ENCODE measurements around the gene ZNF410. TPM values are rescaled to one million over a fixed set of nuclear protein-coding genes. Genes with fewer than 3 reads are reported as not detected.

Gene ZNF410
- total RNA-seq, 1 donor, result 73.6 TPM

GRCh38 chr14:73851000-73851399 lies 35.7 kb upstream of the ZNF410 start:
- TF ChIP-seq, protein P1, sequence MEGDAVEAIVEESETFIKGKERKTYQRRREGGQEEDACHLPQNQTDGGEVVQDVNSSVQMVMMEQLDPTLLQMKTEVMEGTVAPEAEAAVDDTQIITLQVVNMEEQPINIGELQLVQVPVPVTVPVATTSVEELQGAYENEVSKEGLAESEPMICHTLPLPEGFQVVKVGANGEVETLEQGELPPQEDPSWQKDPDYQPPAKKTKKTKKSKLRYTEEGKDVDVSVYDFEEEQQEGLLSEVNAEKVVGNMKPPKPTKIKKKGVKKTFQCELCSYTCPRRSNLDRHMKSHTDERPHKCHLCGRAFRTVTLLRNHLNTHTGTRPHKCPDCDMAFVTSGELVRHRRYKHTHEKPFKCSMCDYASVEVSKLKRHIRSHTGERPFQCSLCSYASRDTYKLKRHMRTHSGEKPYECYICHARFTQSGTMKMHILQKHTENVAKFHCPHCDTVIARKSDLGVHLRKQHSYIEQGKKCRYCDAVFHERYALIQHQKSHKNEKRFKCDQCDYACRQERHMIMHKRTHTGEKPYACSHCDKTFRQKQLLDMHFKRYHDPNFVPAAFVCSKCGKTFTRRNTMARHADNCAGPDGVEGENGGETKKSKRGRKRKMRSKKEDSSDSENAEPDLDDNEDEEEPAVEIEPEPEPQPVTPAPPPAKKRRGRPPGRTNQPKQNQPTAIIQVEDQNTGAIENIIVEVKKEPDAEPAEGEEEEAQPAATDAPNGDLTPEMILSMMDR (IDR thresholded peaks at IDR 0.05; ENCODE audit: insufficient read depth, low read length), result no peak
- DNase-seq (ENCODE audit: low read depth), result peak; percentile 25
- peak overlapping the region; percentile 68 for H3K4me3 ChIP-seq (ENCODE audit: low read depth, low read length)

GRCh38 chr14:73851567-73852382 lies 34.9 kb upstream of the ZNF410 start, which contains the start of gene PTGR2:
TSS of gene PTGR2 (plus strand) at chr14:73851831. CDS start at chr14:73858863, 7,032 bp downstream.
- TF ChIP-seq, protein P1 (IDR thresholded peaks at IDR 0.05; ENCODE audit: insufficient read depth, low read length), result peak; percentile 27
- H3K4me3 ChIP-seq (ENCODE audit: low read depth, low read length), result peak within 1 kb of the TSS; percentile 68

GRCh38 chr14:73859145-73859544 lies 27.5 kb upstream of the ZNF410 start:
- TF ChIP-seq, protein P1 (IDR thresholded peaks at IDR 0.05; ENCODE audit: insufficient read depth, low read length), result no peak
- peak; percentile 36 for DNase-seq (ENCODE audit: low read depth)
- no peak overlapping the region for H3K4me3 ChIP-seq (ENCODE audit: low read depth, low read length)

More at GRCh38 chr14:73851567-73852382, 34.9 kb upstream of the ZNF410 start, which contains the start of gene PTGR2:
- DNase-seq (ENCODE audit: low read depth), result peak; percentile 97

- TF ChIP-seq, protein P1 (IDR thresholded peaks at IDR 0.05; ENCODE audit: insufficient read depth, low read length), result no peak
- no peak for DNase-seq (ENCODE audit: low read depth)
These were observed 25.6 kb upstream of the ZNF410 start for GRCh38 chr14:73861073-73861472.

GRCh38 chr14:73862480-73862879 lies 24.2 kb upstream of the ZNF410 start:
- TF ChIP-seq, protein P1 (IDR thresholded peaks at IDR 0.05; ENCODE audit: insufficient read depth, low read length), result no peak

More at GRCh38 chr14:73861073-73861472, 25.6 kb upstream of the ZNF410 start:
- H3K4me3 ChIP-seq (ENCODE audit: low read depth, low read length), result no peak overlapping the region

DNA sequence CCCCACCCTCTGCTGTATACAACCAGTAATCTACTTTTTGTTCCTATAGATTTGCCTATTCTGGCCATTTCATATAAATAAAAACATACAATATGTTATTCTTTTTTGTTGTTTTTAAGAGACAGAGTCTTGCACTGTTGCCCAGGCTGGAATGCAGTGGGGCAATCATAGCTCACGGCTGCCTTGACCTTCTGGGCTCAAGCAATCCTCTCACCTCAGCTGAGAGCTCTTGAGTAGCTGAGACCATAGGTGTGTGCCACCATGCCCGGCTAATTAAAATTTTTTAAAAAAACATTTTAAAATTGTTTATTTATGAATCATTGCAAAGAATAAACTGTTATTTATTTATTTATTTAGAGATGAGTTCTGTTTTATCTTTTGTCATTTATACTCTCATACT lies 23.4 kb upstream of the ZNF410 start:
- no peak for DNase-seq (ENCODE audit: low read depth)
- H3K4me3 ChIP-seq (ENCODE audit: low read depth, low read length), result no peak overlapping the region
- TF ChIP-seq, protein P1 (IDR thresholded peaks at IDR 0.05; ENCODE audit: insufficient read depth, low read length), result no peak

More at GRCh38 chr14:73862480-73862879, 24.2 kb upstream of the ZNF410 start:
- H3K4me3 ChIP-seq (ENCODE audit: low read depth, low read length), result no peak overlapping the region
- DNase-seq (ENCODE audit: low read depth), result no peak
